ENCODE measurements around the gene HES5.

DNA sequence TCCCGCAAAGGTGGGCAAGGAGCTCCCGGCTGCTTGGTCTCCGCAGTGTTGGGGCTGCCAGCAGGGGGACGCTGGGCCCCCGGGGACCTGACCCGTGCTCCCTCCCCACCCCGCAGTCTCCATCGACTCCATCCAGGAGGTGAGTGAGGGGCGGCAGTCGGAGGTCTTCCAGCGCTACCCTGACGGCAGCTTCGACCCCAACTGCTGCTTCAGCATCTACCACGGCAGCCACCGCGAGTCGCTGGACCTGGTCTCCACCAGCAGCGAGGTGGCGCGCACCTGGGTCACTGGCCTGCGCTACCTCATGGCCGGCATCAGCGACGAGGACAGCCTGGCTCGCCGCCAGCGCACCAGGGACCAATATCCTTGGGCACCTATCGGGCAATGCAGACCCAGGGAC lies 50.4 kb downstream of the HES5 start:
- TF ChIP-seq, protein P1, sequence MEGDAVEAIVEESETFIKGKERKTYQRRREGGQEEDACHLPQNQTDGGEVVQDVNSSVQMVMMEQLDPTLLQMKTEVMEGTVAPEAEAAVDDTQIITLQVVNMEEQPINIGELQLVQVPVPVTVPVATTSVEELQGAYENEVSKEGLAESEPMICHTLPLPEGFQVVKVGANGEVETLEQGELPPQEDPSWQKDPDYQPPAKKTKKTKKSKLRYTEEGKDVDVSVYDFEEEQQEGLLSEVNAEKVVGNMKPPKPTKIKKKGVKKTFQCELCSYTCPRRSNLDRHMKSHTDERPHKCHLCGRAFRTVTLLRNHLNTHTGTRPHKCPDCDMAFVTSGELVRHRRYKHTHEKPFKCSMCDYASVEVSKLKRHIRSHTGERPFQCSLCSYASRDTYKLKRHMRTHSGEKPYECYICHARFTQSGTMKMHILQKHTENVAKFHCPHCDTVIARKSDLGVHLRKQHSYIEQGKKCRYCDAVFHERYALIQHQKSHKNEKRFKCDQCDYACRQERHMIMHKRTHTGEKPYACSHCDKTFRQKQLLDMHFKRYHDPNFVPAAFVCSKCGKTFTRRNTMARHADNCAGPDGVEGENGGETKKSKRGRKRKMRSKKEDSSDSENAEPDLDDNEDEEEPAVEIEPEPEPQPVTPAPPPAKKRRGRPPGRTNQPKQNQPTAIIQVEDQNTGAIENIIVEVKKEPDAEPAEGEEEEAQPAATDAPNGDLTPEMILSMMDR (conservative IDR thresholded peaks at IDR 0.05; ENCODE audit: low read length): no peak
- TF ChIP-seq EZH2phosphoT487 (IDR thresholded peaks at IDR 0.05; ENCODE audit: borderline replicate concordance, low read depth, low read length): no peak
